ENCODE data around the gene SLC22A14.
"Not testable (repeated sequence)": the region's sequence is repeated elsewhere in the genome, so short reads cannot be mapped to it uniquely, and the experiment has no call there.

Gene SLC22A14

GRCh38 chr3:38274864-38275649 is 7.0 kb upstream of the SLC22A14 start:
- DNase-seq = no peak

- no peak for DNase-seq
Observed at GRCh38 chr3:38275658-38276057, 6.4 kb upstream of the SLC22A14 start.

- DNase-seq = no peak
Observed at GRCh38 chr3:38276081-38276916, 5.8 kb upstream of the SLC22A14 start.

GRCh38 chr3:38276917-38277630 is 5.0 kb upstream of the SLC22A14 start:
- no peak for DNase-seq

- DNase-seq = no peak
Observed at GRCh38 chr3:38278841-38279240, 3.3 kb upstream of the SLC22A14 start.

GRCh38 chr3:38283810-38284755 is 2.0 kb downstream of the SLC22A14 start:
- DNase-seq = no peak

GRCh38 chr3:38284756-38285150 is 2.7 kb downstream of the SLC22A14 start:
- no peak for DNase-seq

- DNase-seq = not testable (repeated sequence)
Observed at GRCh38 chr3:38289286-38290217, 7.5 kb downstream of the SLC22A14 start.

GRCh38 chr3:38297053-38297452 is 15.0 kb downstream of the SLC22A14 start:
- DNase-seq = not testable (repeated sequence)

GRCh38 chr3:38297537-38297936 is 15.4 kb downstream of the SLC22A14 start:
- no peak for DNase-seq

GRCh38 chr3:38297947-38298711 is 16.0 kb downstream of the SLC22A14 start:
- no peak for DNase-seq

- no peak for DNase-seq
Observed at GRCh38 chr3:38306941-38307340, 24.8 kb downstream of the SLC22A14 start.

GRCh38 chr3:38307599-38307998 is 25.5 kb downstream of the SLC22A14 start:
- no peak for DNase-seq

GRCh38 chr3:38308456-38308855 is 26.4 kb downstream of the SLC22A14 start:
- no peak for DNase-seq

- no peak for DNase-seq
Observed at GRCh38 chr3:38311476-38311875, 29.4 kb downstream of the SLC22A14 start.

- no peak for DNase-seq
Observed at GRCh38 chr3:38311941-38312340, 29.8 kb downstream of the SLC22A14 start.

- no peak for DNase-seq
Observed at GRCh38 chr3:38312356-38312755, 30.3 kb downstream of the SLC22A14 start.

GRCh38 chr3:38313263-38313662 is 31.2 kb downstream of the SLC22A14 start:
- no peak for DNase-seq

- DNase-seq = no peak
Observed at GRCh38 chr3:38313695-38314094, 31.6 kb downstream of the SLC22A14 start.

- no peak for DNase-seq
Observed at GRCh38 chr3:38314112-38314763, 32.1 kb downstream of the SLC22A14 start.
